SKM-1 (cell line): ENCODE measurements around the gene NUBP1.

Experiments
- DNase-seq: peaks from one replicate; lab custom pipeline; 2025; ENCODE audit not compliant: unreplicated experiment; lab: John Stamatoyannopoulos, UW

NUBP1 gene

DNA sequence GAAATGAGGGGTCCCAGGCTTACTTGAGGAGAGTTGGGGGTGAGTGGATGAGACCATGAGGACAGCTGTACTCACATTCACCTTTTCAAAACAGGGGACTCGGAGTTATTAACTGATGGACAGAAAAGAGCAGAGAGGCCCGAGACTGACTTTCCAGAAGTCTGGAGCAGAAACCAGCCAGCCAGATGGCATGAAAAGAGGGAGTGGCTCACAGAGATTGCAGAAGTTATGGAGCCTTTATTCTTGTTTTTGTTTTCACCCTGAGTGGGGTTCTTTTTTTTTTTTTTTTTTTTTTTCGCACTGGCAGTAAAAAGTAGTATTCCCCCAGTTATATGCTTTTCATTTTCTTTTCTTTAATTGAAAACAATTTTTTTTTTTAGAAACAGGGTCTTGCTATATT is 56.1 kb downstream of the NUBP1 start:
- DNase-seq, result no peak

DNA sequence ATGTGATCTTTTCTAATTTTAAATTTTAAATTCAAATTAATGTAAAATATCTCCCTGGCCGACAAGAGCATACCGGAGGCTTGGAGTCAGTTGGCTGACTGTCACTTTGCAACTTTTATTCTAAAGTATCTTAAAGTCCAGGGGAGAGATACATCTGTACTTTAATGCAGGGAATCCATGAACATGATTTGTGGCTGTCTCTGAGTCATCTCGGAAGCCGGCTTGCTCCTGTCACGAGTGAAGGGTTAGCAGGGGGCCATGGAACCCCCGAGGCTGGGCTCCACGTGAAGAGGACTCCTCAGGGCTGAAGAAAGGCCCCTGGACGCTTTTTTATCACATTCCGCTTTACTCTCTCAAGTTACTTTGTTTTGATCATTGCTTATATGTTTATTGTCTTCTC is 61.7 kb downstream of the NUBP1 start:
- no peak for DNase-seq

DNA sequence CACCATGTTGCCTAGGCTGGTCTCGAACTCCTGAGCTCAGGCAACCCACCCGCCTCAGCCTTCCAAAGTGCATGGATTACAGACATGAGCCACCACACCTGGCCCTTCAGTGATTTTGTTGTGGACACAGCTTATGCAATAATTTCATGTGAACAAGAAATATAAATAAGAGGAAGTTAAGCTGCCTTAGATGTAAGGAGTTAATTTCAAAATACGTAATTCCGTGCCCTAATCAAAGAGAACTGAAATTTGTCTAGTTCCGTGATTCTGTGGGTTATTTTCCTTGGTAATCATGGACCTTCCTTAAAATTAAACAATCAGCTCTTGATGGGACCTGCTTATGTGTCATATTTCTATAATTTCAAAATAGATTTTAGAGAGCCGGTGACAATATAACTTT is 63.1 kb downstream of the NUBP1 start:
- DNase-seq, result no peak

DNA sequence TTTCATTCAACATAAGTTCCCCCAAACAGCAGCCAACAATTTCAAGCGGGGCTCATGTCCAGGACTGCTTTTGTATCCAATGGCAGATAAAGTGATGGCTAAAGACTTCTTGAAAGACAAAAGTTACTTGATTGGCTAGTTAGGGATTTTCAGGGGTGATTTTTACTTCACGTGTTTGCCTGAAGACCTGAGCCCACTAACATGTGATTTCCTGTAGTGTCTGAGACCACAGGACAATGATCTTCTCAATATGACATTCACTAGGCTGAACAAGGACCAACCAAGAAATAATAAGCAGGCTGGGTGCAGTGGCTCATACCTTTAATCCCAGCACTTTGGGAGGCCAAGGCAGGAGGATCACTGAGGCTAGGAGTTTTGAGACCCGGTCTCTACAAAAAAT is 64.6 kb downstream of the NUBP1 start:
- no peak for DNase-seq

DNA sequence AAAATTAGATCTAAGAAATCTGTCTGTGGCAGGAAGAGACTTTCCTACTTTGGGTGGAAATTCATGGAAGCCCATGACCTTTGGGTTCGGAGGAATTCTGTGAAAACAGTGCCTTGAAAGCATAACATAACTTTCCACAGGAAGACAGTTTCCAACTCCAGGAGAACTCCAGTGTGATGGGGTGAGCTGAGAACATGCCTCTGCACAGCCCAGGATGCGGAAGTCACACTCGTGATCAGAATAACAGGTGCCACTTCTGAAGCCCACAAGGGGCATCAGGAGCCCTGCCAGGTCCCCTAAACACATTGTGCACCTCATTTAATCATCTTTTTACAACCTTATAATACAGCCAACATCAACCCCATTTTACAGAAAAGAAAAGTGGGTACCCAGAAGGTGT is 65.2 kb downstream of the NUBP1 start:
- no peak for DNase-seq

DNA sequence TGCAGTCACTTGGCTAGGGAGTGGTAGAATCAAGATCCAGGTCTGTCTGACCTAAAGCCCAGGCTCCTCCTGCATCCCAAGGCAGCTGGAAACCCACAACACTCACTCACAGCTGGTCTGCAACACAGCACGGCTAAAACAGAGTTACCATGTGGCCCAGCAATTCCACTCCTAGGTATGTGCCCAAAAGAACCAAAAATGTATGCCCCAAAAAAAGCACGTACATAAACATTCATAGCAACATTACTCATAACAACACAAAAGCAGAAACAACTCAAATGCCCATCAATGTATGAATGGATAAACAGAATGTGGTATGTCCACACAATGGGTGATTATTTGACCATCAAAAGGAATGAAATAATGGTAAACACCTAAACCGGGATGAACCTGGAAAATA is 66.1 kb downstream of the NUBP1 start:
- no peak for DNase-seq

DNA sequence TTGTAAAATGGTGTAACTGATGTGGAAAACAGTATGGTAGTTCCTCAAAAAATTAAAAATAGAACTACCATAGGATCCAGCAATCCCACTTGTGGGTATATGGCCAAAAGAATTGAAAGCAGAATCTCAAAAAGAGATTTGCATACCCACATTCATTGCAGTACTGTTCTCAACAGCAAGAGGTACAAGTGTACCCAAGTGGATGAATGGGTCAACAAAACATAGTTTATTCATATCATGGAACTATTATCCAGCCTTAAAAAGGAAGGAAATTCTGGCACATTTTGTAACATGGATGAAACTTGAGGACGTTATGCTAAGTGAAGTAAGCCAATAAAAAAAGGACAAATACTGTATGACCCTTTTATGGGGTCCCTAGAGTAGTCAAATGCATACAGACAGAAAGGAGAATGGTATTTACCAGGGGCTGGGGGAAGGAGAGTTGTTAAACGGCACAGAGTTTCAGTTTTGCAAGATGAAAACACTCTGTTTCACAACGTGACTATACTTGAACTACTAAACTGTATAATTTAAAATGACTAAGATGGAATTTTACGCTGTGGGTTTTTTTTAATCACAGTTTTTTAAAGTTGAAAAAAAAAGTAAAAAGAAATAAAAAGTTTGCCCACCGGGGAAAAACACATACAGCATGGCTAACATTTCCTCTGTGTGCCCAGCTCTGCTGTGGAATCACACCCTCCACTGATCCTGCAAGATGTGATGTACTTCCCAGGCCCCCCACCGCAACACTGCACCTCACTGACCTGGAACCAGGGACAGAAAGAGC is 68.9 kb downstream of the NUBP1 start:
- DNase-seq, result no peak

DNA sequence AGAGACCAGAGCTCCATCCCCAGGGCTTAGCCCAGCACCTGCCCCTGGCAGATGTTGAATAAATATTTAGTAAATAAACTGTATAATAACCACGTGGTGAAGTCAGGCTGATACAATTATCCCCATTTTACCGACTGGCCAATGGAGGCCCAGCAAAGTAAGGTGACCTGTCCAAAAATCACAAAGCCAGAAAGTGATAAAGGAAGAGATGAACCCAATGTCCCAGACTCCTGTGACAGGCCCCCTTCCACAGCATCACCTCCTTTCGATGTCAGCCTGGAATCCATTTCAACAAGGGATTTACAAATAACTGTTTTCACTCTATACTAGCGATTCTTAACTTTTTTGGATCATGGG is 69.4 kb downstream of the NUBP1 start:
- DNase-seq, result no peak

DNA sequence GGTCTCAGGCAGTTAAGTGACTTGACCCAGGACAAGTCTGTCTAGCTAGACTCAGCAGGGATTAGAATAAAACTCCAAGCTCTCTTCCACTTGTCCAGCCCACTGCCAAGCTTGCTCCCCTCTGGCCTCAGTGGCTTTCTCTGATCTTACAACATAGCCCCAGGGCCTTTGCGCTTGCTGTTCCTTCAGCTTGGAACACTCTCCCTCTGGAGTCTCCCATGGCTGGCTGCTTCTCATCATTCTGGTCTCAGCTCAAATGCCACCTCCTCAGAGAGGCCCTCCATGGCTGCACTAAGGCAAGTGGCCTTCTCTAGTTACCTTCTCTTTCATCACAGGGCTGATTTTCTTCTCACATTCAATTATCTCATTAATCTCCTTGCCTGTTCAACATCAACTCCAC is 73.9 kb downstream of the NUBP1 start:
- DNase-seq, result no peak

DNA sequence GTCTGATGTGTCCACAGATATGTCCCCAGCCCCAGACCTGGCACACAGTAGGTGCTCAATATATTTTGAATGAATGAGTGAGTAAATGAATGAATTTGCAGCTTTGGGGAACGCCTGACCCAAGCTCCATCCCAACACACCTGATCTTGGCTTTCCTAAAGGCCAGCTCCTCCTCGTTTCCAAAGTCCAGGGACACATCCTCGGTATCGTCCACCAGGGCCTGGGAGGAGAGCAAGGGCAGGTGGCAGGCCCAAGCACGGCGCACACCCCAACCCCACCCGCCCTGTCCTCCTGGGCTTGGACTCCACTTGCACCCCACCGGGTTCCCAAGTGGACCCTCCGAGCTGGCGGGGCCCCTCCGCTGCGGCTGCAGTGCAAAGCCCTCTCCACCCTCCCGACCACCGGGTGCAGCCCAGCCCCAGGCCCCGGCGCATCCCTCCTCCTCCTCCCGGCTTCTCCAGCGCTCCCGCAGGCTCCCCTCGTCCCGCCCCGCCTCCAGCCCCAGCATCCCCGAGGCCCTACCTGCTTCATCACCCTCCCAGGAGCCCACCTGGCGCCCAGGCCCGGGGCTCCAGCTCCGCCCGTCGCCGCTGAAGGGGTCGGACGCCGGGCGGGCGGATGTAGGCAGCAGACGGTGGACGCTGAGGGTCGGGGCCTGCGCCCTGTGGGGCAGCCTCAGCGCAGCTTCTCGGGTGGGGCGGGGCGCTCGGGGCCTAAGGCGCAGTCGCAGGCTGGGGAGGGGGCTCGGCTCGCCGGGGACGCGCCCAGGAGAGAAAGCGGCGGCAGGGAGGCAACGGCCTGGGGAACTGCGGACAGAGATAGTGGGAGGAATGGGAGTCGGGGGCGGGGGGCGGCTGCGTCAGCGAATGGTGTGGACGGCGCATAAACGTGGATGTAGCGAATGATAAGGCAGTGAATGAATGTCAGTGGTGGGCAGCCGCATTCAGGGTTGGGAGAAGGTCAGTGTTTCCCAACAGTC is 74.6 kb downstream of the NUBP1 start, which contains the start of gene TVP23A:
Gene TVP23A (minus strand): TSS at position 832 of the 979 bp plus-strand sequence. CDS start 301 bp downstream, at position 531.
- DNase-seq, result no peak
